ENCODE results near the gene EPS8L3.
"Not testable (repeated sequence)": the region's sequence is repeated elsewhere in the genome, so short reads cannot be mapped to it uniquely, and the experiment has no call there.

DNA sequence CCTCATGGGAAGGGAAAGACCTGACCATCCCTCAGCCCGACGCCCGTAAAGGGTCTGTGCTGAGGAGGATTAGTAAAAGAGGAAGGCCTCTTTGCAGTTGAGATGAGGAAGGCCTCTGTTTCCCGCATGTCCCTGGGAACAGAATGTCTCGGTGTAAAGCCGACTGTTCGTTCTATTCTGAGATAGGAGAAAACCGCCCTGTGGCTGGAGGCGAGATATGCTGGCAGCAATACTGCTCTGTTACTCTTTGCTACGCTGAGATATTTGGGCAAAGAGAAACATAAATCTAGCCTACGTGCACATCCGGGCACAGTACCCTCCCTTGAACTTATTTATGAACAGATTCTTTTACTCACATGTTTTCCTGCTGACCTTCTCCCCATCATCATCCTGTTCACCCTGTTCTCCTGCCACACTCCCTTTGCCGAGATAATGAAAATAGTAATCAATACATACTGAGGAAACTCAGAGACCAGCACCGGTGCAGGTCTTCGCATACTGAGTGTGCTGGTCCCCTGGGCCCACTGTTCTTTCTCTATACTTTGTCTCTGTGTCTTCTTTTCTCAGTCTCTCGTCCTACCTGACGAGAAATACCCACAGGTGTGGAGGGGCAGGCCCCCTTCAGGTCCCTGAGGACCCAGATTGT is 3.4 kb upstream of the EPS8L3 start:
- TF ChIP-seq, protein P1, sequence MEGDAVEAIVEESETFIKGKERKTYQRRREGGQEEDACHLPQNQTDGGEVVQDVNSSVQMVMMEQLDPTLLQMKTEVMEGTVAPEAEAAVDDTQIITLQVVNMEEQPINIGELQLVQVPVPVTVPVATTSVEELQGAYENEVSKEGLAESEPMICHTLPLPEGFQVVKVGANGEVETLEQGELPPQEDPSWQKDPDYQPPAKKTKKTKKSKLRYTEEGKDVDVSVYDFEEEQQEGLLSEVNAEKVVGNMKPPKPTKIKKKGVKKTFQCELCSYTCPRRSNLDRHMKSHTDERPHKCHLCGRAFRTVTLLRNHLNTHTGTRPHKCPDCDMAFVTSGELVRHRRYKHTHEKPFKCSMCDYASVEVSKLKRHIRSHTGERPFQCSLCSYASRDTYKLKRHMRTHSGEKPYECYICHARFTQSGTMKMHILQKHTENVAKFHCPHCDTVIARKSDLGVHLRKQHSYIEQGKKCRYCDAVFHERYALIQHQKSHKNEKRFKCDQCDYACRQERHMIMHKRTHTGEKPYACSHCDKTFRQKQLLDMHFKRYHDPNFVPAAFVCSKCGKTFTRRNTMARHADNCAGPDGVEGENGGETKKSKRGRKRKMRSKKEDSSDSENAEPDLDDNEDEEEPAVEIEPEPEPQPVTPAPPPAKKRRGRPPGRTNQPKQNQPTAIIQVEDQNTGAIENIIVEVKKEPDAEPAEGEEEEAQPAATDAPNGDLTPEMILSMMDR (conservative IDR thresholded peaks at IDR 0.05; ENCODE audit: low read depth, low read length): not testable (repeated sequence)
- TF ChIP-seq RAD21 (IDR thresholded peaks at IDR 0.05; ENCODE audit: low read length); POLR2A (IDR thresholded peaks at IDR 0.05; ENCODE audit: low read depth, low read length); CEBPB (IDR thresholded peaks at IDR 0.05; ENCODE audit: low read depth, low read length): not testable (repeated sequence)

Measured in IMR-90 (cell line).